Thyroid gland (tissue), 4 donors: ENCODE results near the gene RMI2.

Source experiments
- POLR2A ChIP-seq, 2 donors: fragments of 450-650 bp; IDR thresholded peaks; one replicate each; pipeline ENCODE4 v1.6.1; 2017; ENCODE audit warnings: antibody characterized with exemption in 2 of 2, mild to moderate bottlenecking in 2 of 2, moderate library complexity in 1 of 2
- TF ChIP-seq, protein P1 (sequence below), 6 experiments: fragments of 200-600 bp in 3 of 6; fragments of 450-650 bp in 3 of 6; sonication (generic) in 3 of 6; IDR thresholded peaks; one replicate each; pipeline ENCODE4 v1.5.1; 2016 to 2019; ENCODE audit warnings: antibody characterized with exemption in 6 of 6, mild to moderate bottlenecking in 2 of 6, inconsistent platforms in 1 of 6, moderate library complexity in 1 of 6

DNA sequence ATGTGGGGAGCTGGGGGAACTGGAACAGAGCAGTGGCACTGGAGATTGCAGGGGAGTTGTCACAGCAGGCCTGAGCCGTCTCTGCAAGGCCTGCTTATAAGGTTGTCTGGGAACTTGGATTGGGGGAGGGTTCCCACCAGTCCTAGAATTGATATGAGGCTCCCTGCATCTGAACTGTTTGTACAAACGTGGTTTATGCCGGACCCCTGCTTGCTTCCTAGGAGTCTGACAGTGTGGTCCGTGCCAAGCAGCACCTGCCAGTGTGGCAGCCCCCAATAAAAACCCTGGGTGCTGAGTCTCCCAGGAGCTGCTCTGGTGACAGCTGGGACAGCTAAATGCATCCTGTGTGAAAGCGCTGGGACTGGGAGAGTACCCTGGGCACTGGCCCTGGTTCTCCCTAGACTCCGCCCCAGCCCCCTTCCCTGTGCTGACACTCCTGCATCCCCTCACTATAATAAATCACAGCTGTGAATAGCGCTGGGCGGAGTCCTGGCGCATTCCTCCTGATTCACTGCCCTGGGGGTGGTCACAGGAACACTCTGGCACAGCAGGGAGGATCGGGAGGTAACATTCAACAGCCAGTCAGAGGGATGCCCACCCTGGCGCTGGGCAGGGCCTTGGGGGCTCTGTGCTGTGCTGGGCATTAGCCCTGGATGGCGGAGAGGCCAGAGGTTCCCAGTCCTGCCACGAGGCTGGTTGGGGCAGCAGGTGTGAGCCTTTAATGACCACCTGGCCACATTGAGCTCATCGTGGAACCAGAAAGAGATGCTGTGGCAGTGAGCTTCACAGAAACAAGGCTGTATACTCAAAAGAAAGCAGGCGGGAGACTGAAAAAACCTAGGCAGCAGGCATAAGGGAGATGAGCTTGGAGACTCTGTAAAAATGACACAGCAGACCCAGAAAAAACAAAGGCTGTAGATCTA lies 45.6 kb downstream of the RMI2 start:
- TF ChIP-seq POLR2A (IDR thresholded peaks at IDR 0.05) = no peak
- TF ChIP-seq, protein P1, sequence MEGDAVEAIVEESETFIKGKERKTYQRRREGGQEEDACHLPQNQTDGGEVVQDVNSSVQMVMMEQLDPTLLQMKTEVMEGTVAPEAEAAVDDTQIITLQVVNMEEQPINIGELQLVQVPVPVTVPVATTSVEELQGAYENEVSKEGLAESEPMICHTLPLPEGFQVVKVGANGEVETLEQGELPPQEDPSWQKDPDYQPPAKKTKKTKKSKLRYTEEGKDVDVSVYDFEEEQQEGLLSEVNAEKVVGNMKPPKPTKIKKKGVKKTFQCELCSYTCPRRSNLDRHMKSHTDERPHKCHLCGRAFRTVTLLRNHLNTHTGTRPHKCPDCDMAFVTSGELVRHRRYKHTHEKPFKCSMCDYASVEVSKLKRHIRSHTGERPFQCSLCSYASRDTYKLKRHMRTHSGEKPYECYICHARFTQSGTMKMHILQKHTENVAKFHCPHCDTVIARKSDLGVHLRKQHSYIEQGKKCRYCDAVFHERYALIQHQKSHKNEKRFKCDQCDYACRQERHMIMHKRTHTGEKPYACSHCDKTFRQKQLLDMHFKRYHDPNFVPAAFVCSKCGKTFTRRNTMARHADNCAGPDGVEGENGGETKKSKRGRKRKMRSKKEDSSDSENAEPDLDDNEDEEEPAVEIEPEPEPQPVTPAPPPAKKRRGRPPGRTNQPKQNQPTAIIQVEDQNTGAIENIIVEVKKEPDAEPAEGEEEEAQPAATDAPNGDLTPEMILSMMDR (IDR thresholded peaks at IDR 0.05) = no peak
